Activated CD4-positive, alpha-beta T cell treated with anti-CD3 and anti-CD28 coated beads, Interleukin-2, amount 50 U/mL, for 16 hours (primary cell): ENCODE results near the gene APBA3.

Experiments
- DNase-seq: peaks from one replicate; pipeline ENCODE4 v3.0.0-alpha.2; 2020

Gene APBA3

GRCh38 chr19:3761382-3762129, at the start of gene APBA3:
Gene APBA3, minus strand, starts transcription at chr19:3761692. Its CDS starts 1,428 bp downstream, at chr19:3760264.
- peak; percentile 97 for DNase-seq

- DNase-seq = no peak
These were observed 49.3 kb upstream of the APBA3 start for GRCh38 chr19:3810708-3811355.

DNA sequence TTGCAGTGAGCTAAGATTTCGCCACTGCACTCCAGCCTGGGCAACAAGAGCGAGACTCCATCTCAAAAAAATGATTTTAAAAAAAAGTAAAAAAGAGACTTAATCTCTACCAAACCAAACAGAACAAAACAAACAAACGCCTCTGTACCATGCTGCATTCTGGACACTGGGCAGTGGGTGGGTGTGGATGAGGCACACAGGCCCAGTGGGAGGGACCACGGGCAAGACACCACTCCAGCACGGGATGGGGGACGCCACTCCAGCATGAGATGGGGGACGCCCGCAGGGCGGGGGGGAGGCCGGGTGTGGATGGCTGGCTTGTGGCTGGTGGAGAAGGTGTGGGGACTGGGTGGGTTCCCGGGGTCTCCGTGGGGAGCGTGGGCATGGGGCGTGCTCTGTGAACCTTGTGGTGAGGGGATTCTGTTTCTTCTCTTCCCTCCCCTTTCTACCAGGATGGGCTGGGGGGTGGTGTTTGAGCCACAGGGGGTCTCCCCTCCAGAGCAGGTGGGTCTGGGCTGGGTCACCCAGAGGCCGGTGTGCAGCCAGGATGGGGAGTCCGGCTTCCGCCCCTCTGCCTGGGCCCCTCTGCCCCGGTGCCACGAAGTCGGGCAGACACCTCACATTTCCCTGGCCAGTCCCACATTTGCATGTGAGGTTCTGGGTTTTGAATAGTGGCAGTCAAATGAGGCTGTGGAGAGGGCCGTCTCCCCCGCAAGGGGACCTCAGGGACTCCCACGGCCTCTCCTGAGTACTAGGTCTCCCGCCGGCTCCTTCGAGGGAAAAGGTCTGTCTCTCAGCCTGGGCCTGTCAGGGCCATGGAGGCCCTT, 48.6 kb upstream of the APBA3 start:
- DNase-seq = no peak

DNA sequence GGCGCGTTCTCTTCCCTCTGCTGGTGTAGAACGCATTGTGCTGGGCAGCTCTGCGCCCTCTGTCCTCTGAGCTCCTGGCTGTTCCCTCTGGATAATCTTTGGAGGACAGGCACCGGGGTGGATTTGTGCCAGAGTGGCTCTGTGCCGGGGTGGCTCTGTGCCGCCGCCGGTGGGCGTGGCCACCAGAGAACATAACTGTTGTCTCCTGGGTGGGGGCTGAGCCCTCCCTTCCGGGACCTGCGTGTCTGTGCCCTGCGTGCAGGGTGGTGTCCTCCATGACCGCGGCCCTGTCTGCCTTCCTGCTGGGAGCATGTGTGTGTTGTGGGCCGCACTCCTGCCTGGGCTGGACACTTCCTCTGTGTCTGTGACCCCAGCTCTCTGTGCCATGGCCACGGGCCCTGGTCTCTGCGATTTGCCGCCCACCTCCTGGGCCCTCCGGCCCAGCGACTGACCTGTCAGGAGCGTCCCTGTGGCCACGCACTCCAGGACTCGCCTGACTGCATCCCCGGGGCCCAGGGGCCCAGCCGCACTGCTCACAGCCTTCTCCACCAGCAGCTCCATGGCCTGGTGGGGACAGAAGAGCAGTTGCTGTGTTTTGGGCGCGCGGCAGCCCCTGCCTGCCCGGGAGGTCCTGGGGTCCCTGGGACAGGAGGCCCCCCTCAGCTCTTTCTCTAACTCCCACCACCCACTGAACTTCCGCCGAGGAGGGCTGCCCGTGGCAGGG, 47.1 kb upstream of the APBA3 start:
- DNase-seq = no peak

- no peak for DNase-seq
These were observed 46.3 kb upstream of the APBA3 start for GRCh38 chr19:3807574-3808354.

DNA sequence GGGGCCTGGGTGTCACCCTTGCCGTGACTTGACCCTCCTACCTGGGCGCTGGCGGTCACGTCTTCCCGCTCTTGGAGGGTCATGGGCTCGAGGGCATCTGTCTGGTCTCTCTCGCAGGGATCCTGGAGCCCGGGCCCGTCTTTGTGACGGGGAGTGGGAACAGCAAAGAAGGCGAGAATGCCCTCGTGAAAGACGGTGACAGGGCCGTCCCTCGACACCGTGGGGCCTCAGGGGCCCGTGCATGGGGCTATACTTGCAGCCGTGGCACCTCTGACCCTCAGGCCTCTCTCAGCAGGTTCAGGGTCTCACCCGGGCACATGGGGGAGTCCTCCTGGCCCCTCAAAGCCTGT, 45.6 kb upstream of the APBA3 start:
- no peak for DNase-seq

DNA sequence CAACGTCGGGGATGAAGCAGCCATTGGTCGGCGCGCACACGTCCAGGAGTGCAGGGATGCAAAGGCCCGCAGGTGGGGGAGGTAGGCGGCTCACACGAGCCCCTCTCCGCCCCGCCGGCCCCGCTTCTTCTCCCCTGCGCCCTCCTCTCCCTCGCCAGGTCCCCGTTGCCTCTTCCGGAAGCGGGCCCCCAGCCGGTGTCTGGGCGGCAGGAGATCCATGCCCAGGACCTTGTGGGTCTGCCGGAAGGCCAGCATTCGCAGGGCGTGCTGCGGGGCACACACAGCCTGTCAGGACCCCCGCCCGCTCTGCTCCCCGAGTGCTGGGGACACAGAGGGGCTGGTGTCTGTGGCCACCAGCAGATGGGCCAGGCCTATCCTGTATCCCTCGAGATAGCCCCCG, 44.4 kb upstream of the APBA3 start:
- no peak for DNase-seq

- DNase-seq = no peak
These were observed 42.9 kb upstream of the APBA3 start for GRCh38 chr19:3804429-3804828.

GRCh38 chr19:3803986-3804385, 42.5 kb upstream of the APBA3 start:
- DNase-seq = no peak

DNA sequence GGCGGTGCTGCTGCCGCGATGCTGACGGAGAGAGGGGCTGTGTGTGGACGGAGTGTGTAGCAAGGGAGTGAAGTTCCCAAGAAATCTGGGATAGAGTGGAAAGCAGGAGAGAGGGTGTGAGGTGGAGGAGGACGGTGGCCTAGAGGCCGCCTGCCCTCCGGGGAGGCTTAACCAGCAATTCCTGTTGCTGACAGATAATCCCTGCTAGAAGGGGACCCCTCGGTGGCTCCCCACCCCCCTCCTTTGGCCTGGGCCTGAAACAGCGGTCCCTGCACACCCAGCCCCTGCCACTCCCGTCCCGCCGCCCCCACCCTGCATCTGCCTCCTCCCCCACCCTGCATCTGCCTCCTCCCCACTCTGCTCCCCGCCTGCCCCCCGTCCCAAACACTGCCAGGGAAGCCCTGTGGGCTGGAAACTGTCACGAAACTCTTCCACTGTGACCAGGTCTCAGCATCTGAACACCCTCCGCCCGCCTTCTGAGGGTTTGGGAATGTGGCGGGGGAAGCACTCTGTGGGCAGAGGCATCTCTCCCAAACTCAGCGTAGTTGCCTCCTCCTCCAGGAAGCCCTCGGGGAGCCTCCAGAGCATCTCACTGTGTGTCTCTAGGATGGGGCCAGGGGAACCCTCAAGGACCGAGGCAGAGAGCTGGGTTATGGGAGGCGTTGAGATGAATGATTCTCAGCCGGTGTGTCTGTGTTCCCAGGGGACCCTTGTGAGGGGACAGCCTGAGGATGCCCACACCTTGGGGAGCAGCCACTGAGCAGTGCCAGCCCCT, 41.8 kb upstream of the APBA3 start:
- DNase-seq = no peak

GRCh38 chr19:3801412-3802096, 40.1 kb upstream of the APBA3 start:
- peak; percentile 61 for DNase-seq

GRCh38 chr19:3800996-3801395, 39.5 kb upstream of the APBA3 start:
- DNase-seq = no peak

- peak; percentile 46 for DNase-seq
These were observed 36.6 kb upstream of the APBA3 start for GRCh38 chr19:3798137-3798536.

DNA sequence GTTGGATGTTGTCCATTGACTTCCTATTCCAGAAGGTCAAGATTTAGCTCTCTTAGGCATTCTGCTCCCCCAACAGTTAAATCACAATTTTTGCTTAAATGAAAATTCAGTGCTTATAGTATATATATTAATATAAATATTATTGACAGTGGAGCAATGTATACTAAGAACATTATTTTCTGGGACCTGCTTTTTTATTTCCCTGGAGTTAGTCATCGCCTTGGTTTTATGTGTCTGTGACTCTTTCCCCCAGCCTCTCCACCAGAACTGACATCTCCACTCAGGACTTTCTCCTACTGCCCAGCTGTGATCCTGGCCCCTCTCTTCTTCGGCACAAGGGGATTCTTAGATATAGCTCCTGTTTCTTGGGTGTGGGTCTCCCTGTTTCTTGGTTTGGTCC, 34.9 kb upstream of the APBA3 start:
- no peak for DNase-seq

- no peak for DNase-seq
These were observed 32.3 kb upstream of the APBA3 start for GRCh38 chr19:3793799-3794198.

DNA sequence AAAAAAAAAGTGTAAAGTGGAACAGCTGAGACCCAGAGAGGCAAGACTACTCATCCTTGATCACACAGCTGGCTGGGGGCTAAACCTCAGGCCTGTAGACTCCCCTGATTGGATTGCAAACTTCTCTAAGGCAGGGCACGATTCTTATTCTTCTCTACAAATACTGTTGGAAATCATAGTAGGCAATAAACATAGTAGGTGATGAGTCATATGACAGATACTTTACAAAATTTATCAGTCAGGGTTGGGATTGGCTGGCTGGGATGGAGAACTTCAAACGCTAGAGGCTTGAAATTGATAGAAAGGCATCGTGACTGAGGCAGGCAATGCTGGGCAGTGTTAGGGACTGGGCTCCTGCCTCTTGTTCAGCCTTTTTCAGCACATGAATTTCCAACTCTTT, 30.6 kb upstream of the APBA3 start:
- DNase-seq = no peak

DNA sequence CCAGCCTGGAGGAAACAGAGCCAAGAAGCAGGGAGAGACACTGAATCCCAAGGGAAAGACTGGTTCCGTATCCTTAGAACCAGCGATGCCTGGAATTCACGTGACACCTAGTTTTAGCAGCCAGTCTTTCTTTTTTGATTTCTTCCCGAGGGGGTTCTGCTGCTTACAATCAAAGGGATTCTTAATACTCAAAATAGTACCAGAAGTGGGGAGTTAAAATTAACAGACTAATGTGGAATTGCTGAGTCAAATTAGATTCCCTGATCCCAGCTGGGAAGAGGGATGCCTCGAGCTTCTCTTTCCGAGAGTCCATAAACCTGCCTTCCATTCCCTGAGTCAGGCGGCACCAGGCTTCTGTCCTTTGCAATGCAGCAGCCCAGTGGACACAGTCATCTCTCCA, 29.4 kb upstream of the APBA3 start:
- no peak for DNase-seq

GRCh38 chr19:3790209-3790734, 28.8 kb upstream of the APBA3 start:
- DNase-seq = no peak

- DNase-seq = no peak
These were observed 27.7 kb upstream of the APBA3 start for GRCh38 chr19:3788996-3789778.
